A673 (cell line): Measurements from ENCODE around the gene TECR. TPM values are rescaled to one million over a fixed set of nuclear protein-coding genes. Genes with fewer than 3 reads are reported as not detected.

Source experiments
- BruUV-seq: library from RNA; stranded (reverse); fragments of 400-500 nt; replicated peaks from 2 replicates; lab custom pipeline; 2021; lab: Mats Ljungman, UMichigan
- CTCF ChIA-PET: fragments of 300-600 bp; sonication (Branson Sonifier 250); formaldehyde crosslinking; loops from one replicate; lab custom pipeline; 2022; ENCODE audit warnings: antibody characterized with exemption; lab: Charles Lee
- POLR2A ChIA-PET: fragments of 300-600 bp; sonication (Branson Sonifier 250); formaldehyde crosslinking; loops from one replicate; lab custom pipeline; 2022; ENCODE audit warnings: antibody characterized with exemption; ENCODE audit not compliant: low non-redundant PET; lab: Charles Lee
- DNase-seq: peaks from one replicate; pipeline ENCODE4 v3.0.0-alpha.2; 2015; ENCODE audit warnings: low spot score
- H3K27ac ChIP-seq: fragments of 200-600 bp; sonication (generic); 2 replicates; pipeline ENCODE4 v1.5.1; 2016; ENCODE audit warnings: mixed run types, low read depth, mild to moderate bottlenecking, mixed read lengths, antibody characterized with exemption, low read length; ENCODE audit not compliant: poor library complexity, severe bottlenecking
- H3K27me3 ChIP-seq: fragments of 200-600 bp; sonication (generic); replicated peaks from 2 replicates; pipeline ENCODE4 v1.6.1; 2017; ENCODE audit warnings: mixed run types, low read depth, mild to moderate bottlenecking, mixed read lengths, antibody characterized with exemption, low read length; ENCODE audit not compliant: insufficient read depth, poor library complexity
- H3K36me3 ChIP-seq: fragments of 200-600 bp; sonication (generic); 2 replicates; pipeline ENCODE4 v1.6.1; 2016; ENCODE audit warnings: mixed run types, mild to moderate bottlenecking, mixed read lengths, antibody characterized with exemption, low read length; ENCODE audit not compliant: insufficient read depth, poor library complexity, severe bottlenecking
- H3K4me1 ChIP-seq: fragments of 200-600 bp; sonication (generic); 2 replicates; pipeline ENCODE4 v1.6.1; 2017; ENCODE audit warnings: mixed run types, mild to moderate bottlenecking, mixed read lengths, antibody characterized with exemption, low read length; ENCODE audit not compliant: insufficient read depth, poor library complexity, severe bottlenecking
- H3K4me3 ChIP-seq: fragments of 200-600 bp; sonication (generic); 2 replicates; pipeline ENCODE4 v1.5.1; 2016; ENCODE audit warnings: low read depth, mixed run types, mild to moderate bottlenecking, mixed read lengths, low read length; ENCODE audit not compliant: poor library complexity, severe bottlenecking
- H3K9me3 ChIP-seq: fragments of 200-600 bp; sonication (generic); 2 replicates; pipeline ENCODE4 v1.6.1; 2016; ENCODE audit warnings: mixed run types, low read depth, mild to moderate bottlenecking, mixed read lengths, antibody characterized with exemption, low read length; ENCODE audit not compliant: poor library complexity, severe bottlenecking
- CTCF ChIP-seq: fragments of 300-800, 200-600 bp; sonication (generic); conservative IDR thresholded peaks from 2 replicates; pipeline ENCODE4 v1.5.1; 2017; ENCODE audit warnings: low read depth, mild to moderate bottlenecking, antibody characterized with exemption, low read length, moderate library complexity, mixed read lengths
- EZH2 ChIP-seq: fragments of 200-600 bp; sonication (generic); IDR thresholded peaks from 2 replicates; pipeline ENCODE4 v1.6.1; 2017; ENCODE audit warnings: borderline replicate concordance, low read depth, mild to moderate bottlenecking, mixed read lengths, antibody characterized with exemption, low read length; ENCODE audit not compliant: poor library complexity, severe bottlenecking
- intact Hi-C: fragments of 100-400 bp; cut with micrococcal nuclease; formaldehyde crosslinking; loops from one replicate; pipeline ENCODE4 v1.10.0; 2022; ENCODE audit not compliant: unreplicated experiment
- total RNA-seq: library from RNA; stranded (reverse); gene quantifications from 2 replicates; pipeline ENCODE4 v1.2.3, GENCODE V29; 2021

TECR gene
- total RNA-seq, 1 experiment from 2014 or later = 189 TPM

DNA sequence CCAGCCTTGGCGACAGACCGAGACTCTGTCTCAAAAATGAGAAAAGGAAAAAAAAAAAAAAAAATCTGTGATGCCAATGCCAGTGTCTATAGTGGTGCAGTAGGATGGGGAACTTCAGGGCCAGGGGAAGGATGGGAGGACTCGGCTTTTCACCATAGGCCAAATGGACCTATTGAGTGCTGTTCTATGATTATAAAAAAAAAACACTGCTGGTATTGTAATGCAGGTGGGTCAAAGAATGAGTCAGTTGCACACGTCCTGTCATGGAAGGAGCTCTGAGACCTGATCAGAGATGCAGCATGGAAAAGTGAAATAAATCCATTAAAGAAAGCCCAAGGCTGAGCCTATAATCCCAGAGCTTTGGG, 18.2 kb upstream of the TECR start:
- no TSS peak for BruUV-seq
- no peak for DNase-seq
- H3K4me1 ChIP-seq = peaks cover 6% of the 10 kb centered on the region
- H3K36me3 ChIP-seq = peaks cover 26% of the 10 kb centered on the region
- H3K4me3 ChIP-seq = no peak overlapping the region
- no peaks in the 10 kb centered on the region for H3K27me3 ChIP-seq
- no peak overlapping the region for H3K27ac ChIP-seq
- intact Hi-C loops = no loop called here
- no peaks in the 10 kb centered on the region for H3K9me3 ChIP-seq
- TF ChIP-seq CTCF = no peak
- TF ChIP-seq EZH2 = no peak
- ChIA-PET POLR2A (no interaction called here), CTCF (no interaction called here)

DNA sequence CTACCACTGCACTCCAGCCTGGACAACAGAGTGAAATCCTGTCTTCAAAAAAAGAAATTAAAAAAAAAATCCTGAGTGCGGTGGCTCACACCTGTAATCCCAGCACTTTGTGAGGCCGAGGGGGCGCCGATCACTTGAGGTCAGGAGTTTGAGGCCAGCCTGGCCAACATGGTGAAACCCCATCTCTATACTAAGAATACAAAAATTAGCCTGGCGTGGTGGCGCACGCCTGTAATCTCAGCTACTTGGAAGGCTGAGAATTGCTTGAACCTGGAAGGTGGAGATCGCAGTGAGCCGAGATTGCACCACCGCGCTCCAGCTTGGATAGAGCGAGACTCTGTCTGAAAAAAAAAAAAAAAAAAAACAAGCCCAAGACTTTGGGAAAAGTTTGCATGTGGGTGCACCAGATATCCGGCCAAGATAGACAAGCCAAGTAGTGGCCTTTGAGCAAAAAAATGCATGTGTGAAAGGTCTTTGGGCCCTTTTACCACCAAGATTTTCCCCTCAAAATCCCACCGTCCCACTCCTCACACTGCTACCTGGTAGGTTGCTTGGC, 16.9 kb upstream of the TECR start:
- Histone ChIP-seq H3K36me3 (peaks cover 32% of the 10 kb centered on the region), H3K4me1 (peaks cover 9% of the 10 kb centered on the region), H3K9me3 (no peaks in the 10 kb centered on the region), H3K27me3 (no peaks in the 10 kb centered on the region), H3K27ac (no peak overlapping the region), H3K4me3 (no peak overlapping the region)
- no peak for DNase-seq
- ChIA-PET POLR2A (interaction anchor here (0.6 kb wide), 1 partner anchor 277 kb away, joined by 3 read pairs; no protein-coding TSS in a partner anchor), CTCF (no interaction called here)
- TF ChIP-seq EZH2 (no peak), CTCF (no peak)
- no TSS peak for BruUV-seq
- intact Hi-C loops = no loop called here

- POLR2A ChIA-PET = interaction anchor here (0.6 kb wide), 1 partner anchor 14 kb away, joined by 3 read pairs; no protein-coding TSS in a partner anchor
- Histone ChIP-seq H3K36me3 (peaks cover 32% of the 10 kb centered on the region), H3K27me3 (no peaks in the 10 kb centered on the region), H3K4me1 (peaks cover 9% of the 10 kb centered on the region), H3K4me3 (no peak overlapping the region), H3K27ac (peak overlapping the region; percentile 42), H3K9me3 (no peaks in the 10 kb centered on the region)
- BruUV-seq = no TSS peak
- TF ChIP-seq EZH2 (no peak), CTCF (no peak)
- CTCF ChIA-PET = no interaction called here
- no peak for DNase-seq
- intact Hi-C loops = no loop called here
Measured at GRCh38 chr19:14514215-14514863, 15.1 kb upstream of the TECR start.
